Smooth muscle cell (in vitro differentiated cells): Measurements from ENCODE around the gene ZDHHC14. TPM values are rescaled to one million over a fixed set of nuclear protein-coding genes. Genes with fewer than 3 reads are reported as not detected.

ENCODE experiments used
- DNase-seq: peaks from one replicate; lab custom pipeline; 2025; ENCODE audit not compliant: unreplicated experiment; lab: John Stamatoyannopoulos, UW
- H2AFZ ChIP-seq: fragments of 200-600 bp; sonication (generic); 2 replicates; pipeline ENCODE4 v1.6.0; 2016; ENCODE audit warnings: antibody characterized with exemption, low read depth, mild to moderate bottlenecking
- H3F3A ChIP-seq: fragments of 200-600 bp; sonication (generic); 2 replicates; pipeline ENCODE4 v1.6.0; 2017; ENCODE audit warnings: antibody characterized with exemption, low read depth
- H3K27ac ChIP-seq: fragments of 200-600 bp; sonication (generic); 2 replicates; pipeline ENCODE4 v1.5.1; 2016; ENCODE audit warnings: low read depth, mild to moderate bottlenecking
- H3K27me3 ChIP-seq: fragments of 200-600 bp; sonication (generic); 2 replicates; pipeline ENCODE4 v1.6.1; 2016; ENCODE audit warnings: low read depth, mild to moderate bottlenecking
- H3K36me3 ChIP-seq: fragments of 200-600 bp; sonication (generic); 2 replicates; pipeline ENCODE4 v1.5.1; 2016; ENCODE audit warnings: low read depth
- H3K4me1 ChIP-seq: fragments of 200-600 bp; sonication (generic); 2 replicates; pipeline ENCODE4 v1.5.1; 2016; ENCODE audit warnings: low read depth
- H3K4me2 ChIP-seq: fragments of 200-600 bp; sonication (generic); 2 replicates; pipeline ENCODE4 v1.6.0; 2016; ENCODE audit warnings: mild to moderate bottlenecking
- H3K4me3 ChIP-seq: fragments of 200-600 bp; sonication (generic); 2 replicates; pipeline ENCODE4 v1.5.1; 2016; ENCODE audit warnings: mild to moderate bottlenecking
- H3K79me2 ChIP-seq: fragments of 200-600 bp; sonication (generic); 2 replicates; pipeline ENCODE4 v1.6.0; 2016; ENCODE audit warnings: low read depth, mild to moderate bottlenecking
- H3K9ac ChIP-seq: fragments of 200-600 bp; sonication (generic); 2 replicates; pipeline ENCODE4 v1.6.0; 2016; ENCODE audit warnings: low read depth
- H3K9me3 ChIP-seq: fragments of 200-600 bp; sonication (generic); replicated peaks from 2 replicates; pipeline ENCODE4 v1.5.1; 2016; ENCODE audit warnings: low read depth
- H4K20me1 ChIP-seq: fragments of 200-600 bp; sonication (generic); 2 replicates; pipeline ENCODE4 v1.6.0; 2016; ENCODE audit warnings: low read depth
- WGBS: methylation state at CpG from one replicate; pipeline ENCODE4 v1.1.7; 2016; ENCODE audit warnings: low lambda C conversion rate; 5-methylcytosine and 5-hydroxymethylcytosine counted together
- polyA plus RNA-seq: library from polyadenylated mRNA; unstranded; fragments of >200 nt; fragmentation: Nextera tagmentation; extraction: Ambion mirVana; gene quantifications from 2 replicates; pipeline ENCODE4 v1.2.1, GENCODE V29; 2016
- total RNA-seq: library from RNA; depleted of rRNA; stranded (reverse); fragments of >200 nt; gene quantifications from 2 replicates; pipeline ENCODE4 v1.2.3, GENCODE V29; 2014
- TF ChIP-seq, protein P1 (sequence below): fragments of 200-600 bp; sonication (generic); IDR thresholded peaks from 2 replicates; pipeline ENCODE4 v1.5.1; 2017; ENCODE audit warnings: borderline replicate concordance, mild to moderate bottlenecking, antibody characterized with exemption; ENCODE audit not compliant: insufficient read depth, poor library complexity, severe bottlenecking

Gene ZDHHC14
- total and polyA plus RNA-seq, 2 experiments from 2014 or later = 1.3 to 1.6 TPM

- 78% methylated on average over 12 of the region's 12 CpGs for WGBS
- no peak overlapping the region for H3K4me3 ChIP-seq
- H3K36me3 ChIP-seq = no peaks in the 10 kb centered on the region
- H3K4me1 ChIP-seq = peaks cover 7% of the 10 kb centered on the region
- H3K9ac ChIP-seq = no peak overlapping the region
- no peaks in the 10 kb centered on the region for H4K20me1 ChIP-seq
- TF ChIP-seq, protein P1, sequence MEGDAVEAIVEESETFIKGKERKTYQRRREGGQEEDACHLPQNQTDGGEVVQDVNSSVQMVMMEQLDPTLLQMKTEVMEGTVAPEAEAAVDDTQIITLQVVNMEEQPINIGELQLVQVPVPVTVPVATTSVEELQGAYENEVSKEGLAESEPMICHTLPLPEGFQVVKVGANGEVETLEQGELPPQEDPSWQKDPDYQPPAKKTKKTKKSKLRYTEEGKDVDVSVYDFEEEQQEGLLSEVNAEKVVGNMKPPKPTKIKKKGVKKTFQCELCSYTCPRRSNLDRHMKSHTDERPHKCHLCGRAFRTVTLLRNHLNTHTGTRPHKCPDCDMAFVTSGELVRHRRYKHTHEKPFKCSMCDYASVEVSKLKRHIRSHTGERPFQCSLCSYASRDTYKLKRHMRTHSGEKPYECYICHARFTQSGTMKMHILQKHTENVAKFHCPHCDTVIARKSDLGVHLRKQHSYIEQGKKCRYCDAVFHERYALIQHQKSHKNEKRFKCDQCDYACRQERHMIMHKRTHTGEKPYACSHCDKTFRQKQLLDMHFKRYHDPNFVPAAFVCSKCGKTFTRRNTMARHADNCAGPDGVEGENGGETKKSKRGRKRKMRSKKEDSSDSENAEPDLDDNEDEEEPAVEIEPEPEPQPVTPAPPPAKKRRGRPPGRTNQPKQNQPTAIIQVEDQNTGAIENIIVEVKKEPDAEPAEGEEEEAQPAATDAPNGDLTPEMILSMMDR = no peak
- DNase-seq = no peak
- H2AFZ ChIP-seq = no peak overlapping the region
- no peaks in the 10 kb centered on the region for H3K79me2 ChIP-seq
- no peak overlapping the region for H3K27ac ChIP-seq
- no peak overlapping the region for H3K4me2 ChIP-seq
- H3K9me3 ChIP-seq = no peaks in the 10 kb centered on the region
- H3F3A ChIP-seq = peaks cover 7% of the 10 kb centered on the region
- no peaks in the 10 kb centered on the region for H3K27me3 ChIP-seq
Observed at GRCh38 chr6:157684620-157685299, 303.8 kb downstream of the ZDHHC14 start.

DNA sequence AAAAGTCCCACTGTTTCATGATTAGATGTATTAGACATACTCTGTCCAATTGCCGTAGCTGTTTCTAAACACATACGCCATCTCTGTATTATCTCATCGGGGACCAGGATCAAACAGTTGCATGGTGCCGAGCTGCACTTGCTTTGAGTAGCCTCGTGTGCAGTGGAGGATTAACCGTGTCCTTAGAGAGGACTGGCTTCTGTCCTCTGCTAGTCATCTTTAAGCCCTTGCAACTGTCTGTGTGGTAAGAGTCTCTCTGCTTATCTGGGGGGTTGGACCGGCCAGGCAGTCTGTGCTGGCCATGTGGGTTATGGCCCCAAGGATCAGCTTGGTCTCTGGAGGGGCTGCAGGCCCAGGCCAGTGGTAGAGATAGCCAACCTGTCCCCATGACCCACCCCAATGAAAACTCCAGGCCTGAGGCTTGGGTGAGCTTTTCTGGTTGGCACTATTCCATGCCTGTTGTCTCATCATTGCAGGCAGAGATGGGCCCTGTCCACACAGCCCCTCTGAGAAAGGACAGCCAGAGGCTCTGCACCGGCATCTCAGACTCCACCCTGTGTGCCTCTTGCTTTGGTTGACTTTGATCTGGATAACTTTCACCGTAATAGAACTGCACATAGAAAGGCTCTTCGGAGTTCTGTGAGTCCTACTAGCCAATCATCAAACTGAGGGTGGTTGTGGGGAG lies 304.7 kb downstream of the ZDHHC14 start:
- Histone ChIP-seq H3K27ac (no peak overlapping the region), H3K4me3 (no peak overlapping the region), H3K4me1 (no peaks in the 10 kb centered on the region), H3F3A (peaks cover 7% of the 10 kb centered on the region), H3K9ac (no peak overlapping the region), H3K4me2 (no peak overlapping the region), H4K20me1 (no peaks in the 10 kb centered on the region), H2AFZ (no peak overlapping the region), H3K9me3 (no peaks in the 10 kb centered on the region), H3K27me3 (no peaks in the 10 kb centered on the region), H3K36me3 (no peaks in the 10 kb centered on the region), H3K79me2 (no peaks in the 10 kb centered on the region)
- WGBS = 28% methylated on average over 10 of the region's 10 CpGs
- TF ChIP-seq, protein P1 = no peak
- DNase-seq = no peak

DNA sequence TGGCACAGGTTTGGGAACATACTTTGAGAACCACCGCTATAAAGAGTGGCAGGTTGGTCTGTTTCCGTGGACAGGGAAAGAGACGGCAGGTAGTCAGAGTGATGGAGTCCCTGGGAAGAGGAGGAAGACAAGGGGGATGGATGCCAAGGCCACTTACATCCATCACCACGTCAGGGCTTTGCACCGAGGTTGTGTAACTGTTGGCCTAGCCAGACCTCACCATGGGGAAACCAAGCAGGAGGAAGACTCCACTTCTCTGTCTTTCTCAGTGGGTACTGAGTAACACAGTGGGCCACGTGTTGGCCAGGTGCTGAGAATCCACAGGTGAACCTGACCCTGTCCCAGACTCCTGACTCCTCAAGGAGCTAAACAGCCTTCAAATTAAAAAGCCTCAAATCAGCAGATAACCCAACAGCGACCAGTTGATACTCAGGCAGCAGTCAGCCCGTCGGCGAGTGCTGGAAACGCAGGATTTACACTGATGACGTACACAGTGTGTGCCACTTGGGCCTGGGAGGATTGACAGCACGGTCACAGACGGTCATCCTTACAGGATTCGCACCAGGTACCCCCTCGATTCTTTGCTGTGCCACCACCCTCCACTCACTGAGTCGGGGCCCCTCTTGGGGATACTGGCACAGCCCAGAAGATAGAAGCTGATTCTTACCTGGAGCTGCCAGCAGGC lies 307.4 kb downstream of the ZDHHC14 start:
- Histone ChIP-seq H3K9ac (no peak overlapping the region), H3K27me3 (no peaks in the 10 kb centered on the region), H3K9me3 (no peaks in the 10 kb centered on the region), H3K27ac (no peak overlapping the region), H3K4me2 (no peak overlapping the region), H3K79me2 (no peaks in the 10 kb centered on the region), H3K4me1 (no peaks in the 10 kb centered on the region), H3K4me3 (no peak overlapping the region), H3F3A (peaks cover 7% of the 10 kb centered on the region), H2AFZ (no peak overlapping the region), H4K20me1 (no peaks in the 10 kb centered on the region), H3K36me3 (no peaks in the 10 kb centered on the region)
- WGBS = 88% methylated on average over 17 of the region's 17 CpGs
- DNase-seq = no peak
- TF ChIP-seq, protein P1 = no peak
